HG02852 (cell line): ENCODE measurements around the gene LNP1.

Experiments
- ATAC-seq: cut with Tn5 transposase; IDR thresholded peaks from one replicate; pipeline ENCODE4 v1.9.1; 2021; ENCODE audit warnings: mild to moderate bottlenecking, moderate library complexity; ENCODE audit not compliant: unreplicated experiment

LNP1 gene

GRCh38 chr3:100399341-100400071, 1.8 kb upstream of the LNP1 start:
- no peak for ATAC-seq

DNA sequence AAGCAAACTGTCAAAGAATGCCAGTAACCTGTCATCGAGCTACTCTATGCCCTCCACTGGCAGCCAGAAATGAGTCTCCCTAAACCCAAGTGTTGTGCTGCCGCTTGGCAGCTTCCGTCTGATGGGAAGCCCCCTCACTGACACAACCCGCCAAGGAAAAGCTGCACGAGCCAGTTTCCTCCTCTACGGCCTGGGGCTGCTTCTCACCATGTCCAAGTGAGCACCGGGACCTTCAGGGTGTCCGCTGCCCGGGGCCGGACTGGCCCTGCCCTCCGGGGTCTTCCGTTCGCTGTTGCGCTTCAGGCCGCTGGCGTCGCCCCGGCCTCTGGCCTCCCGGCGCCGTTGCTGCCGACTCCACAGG, 940 bp upstream of the LNP1 start:
- ATAC-seq = peak; percentile 4

DNA sequence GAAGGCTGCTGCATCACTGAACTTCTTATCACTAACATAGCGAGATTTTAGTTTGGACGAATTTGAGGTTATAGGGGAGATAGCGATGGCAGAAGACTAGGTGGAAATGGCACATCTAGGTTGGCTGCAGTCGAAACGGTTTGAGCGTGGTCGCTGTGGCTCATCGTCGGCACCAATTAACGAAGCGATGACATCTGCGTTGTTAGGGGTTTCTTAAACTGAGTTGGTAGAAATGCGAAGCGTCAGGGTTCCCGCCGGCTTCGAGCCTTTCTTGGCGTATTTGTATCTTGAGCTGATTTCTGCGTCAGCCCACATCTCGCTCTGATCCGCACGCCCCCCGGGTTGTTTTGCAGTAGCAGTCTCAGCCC, 319 bp downstream of the LNP1 start:
- peak; percentile 8 for ATAC-seq

GRCh38 chr3:100402256-100402655, 917 bp downstream of the LNP1 start:
- no peak for ATAC-seq

DNA sequence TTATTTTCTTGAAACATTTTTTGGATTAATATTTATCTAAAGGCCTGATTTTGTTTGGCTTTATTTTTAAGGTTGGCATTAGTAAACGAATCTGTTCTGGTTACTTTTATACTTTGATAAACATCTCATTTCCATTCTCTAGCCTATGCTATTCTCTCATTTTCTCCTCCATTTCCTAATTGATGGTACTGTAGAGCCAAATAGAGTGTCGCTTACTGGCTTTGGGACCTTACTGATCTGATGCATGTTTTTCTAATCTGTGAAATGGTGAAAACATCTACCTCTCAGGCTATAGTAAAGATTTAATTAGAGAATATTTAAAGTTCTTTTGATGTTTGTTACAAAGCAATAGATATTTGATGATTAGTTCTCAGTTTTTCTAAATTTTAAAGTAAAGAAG, 1.6 kb downstream of the LNP1 start:
- no peak for ATAC-seq

DNA sequence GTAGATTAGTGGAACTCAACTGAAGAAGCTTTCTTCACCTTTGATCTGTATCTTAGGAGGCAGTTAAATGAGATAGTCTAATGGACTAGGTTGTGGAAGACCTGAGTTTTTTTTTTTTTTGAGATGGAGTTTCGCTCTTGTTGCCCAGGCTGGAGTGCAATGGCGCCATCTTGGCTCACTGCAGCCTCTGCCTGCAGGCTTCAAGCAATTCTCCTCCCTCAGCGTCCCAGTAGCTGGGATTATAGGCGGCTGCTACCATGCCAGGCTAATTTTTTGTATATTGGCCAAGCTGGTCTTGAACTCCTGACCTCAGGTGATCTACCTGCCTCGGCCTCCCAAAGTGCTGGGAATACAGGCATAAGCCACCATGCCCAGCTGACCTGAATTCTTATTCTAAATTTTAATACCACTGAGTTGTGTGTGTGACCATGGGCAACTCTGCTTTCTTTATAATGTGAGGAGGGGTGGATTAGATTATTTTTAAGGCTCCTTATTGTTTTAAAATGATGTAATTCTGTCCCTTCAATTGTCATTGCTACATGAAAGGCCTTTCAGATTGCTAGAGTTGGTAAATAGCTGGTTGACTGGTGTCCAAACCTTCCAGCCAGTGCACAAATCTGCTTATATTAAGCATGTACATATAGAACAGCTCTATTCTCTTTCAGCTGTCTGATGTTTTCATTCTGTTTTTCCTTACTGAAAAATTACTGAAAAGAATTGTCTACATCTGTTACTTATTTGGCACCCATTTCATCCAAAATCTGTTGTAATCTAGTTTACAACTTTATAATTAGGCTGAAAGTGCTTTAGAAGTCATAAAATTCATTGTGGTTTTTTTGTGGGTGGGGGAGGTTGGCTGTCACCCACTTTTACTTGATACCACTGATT, 2.3 kb downstream of the LNP1 start:
- no peak for ATAC-seq

DNA sequence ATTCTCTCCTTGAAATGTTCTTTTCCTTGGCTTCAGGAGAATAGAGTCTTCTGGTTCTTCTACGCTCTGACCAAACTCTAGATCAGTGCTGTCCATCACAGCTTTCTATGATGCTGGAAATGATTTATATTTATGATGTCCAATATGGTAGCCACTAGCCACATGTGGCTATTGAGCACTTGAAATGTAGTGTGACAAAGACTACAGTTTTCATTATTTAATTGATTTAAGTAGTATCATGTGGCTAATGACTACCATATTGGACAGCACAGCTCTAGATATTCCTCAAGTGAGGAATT, 2.9 kb downstream of the LNP1 start:
- ATAC-seq = no peak

DNA sequence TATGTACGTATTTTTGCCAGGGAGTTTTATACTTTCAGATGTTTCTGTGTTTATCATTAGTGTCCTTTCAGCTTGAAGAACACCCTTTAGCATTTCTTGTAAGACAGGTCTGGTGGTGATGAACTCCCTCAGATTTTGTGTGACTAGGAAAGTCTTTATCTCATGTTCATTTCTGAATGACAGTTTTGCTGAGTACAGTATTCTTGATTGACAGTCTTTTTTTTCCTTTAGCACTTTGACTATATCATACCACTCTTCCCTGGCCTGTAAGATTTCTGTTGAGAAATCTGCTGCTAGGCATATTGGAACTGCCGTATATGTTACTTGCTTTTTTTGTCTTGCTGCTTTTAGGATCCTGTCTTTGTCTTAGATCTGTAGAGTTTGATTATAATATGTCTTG, 5.8 kb downstream of the LNP1 start:
- ATAC-seq = no peak

- no peak for ATAC-seq
Measured at GRCh38 chr3:100407977-100408532, 6.7 kb downstream of the LNP1 start.

DNA sequence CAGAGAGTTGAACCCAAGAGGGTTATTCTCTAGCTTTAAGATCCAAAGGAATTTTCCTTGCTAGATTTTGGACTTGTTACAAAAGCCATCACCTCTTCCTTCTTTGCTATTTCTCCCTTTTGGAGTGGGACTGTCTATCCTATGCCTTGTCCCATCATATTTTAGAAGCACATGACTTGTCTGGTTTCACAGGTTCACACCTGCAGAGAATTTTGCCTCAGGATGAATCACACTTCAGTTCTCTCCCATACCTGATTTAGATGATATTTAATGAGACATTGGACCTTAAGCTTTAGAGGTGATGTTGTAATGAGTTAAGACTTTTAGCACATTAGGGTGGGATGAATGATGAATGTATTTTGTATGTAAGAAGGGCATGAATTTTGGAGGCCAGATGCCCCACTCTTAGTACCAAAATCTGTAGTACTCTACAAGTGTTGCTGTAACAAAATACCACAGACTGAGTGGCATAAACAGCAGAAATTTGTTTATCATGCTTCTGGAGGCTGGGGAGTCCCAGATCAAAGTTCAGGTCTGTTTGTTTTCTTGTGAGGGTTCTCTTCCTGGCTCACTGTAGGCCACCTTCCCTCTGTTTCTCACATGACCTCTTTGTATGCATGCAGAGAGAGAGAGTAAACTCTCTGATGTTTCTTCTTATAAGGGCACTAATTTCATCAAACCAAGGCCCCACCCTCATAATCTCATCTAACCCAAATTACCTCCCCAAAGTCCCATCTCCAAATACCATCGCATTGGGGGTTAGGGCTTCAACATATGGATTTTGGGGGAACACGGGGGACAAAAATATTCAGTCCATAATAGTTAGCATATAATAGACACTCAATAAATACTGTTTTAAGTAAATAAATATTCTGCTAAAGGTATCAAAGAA, 10.0 kb downstream of the LNP1 start:
- no peak for ATAC-seq

- ATAC-seq = no peak
Measured at GRCh38 chr3:100412912-100413590, 11.7 kb downstream of the LNP1 start.

GRCh38 chr3:100413613-100414012, 12.3 kb downstream of the LNP1 start:
- no peak for ATAC-seq

DNA sequence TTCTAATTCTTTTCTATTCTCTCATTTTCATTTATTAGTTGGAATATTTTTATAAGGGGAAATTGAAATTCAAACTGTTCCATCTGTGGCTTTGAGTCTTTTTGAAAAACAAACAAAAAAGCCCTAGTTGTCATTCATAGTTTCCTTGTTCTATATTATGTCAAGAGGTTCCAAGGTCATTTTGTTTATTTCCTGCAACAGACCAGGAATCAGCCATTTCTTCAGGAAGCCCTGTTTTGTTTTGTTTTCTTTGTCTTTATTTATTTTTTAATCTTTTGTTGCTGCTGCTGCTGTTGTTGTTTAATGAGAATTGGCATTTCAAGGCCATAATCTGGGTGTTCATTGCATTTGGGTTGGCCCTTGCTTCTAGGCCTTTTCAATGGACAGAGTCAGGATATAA, 14.8 kb downstream of the LNP1 start:
- ATAC-seq = no peak

DNA sequence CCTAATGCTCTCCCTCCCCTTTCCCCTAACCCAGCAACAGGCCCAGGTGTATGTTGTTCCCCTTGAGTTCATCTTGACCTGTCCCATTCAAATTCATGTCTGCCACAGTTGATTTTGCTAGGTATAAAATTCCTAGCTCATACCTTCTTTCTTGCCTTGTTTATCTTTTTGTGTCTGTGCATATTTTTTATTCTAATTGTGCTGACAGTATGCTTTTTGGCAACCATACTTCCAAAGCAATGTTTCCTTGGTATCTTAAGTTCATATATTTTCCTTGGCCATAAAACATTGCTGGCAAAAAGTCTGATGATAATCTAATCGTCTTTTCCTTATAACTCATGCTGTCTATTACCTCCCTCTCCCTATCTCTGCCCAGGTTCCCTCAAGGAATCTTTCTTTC, 15.5 kb downstream of the LNP1 start:
- no peak for ATAC-seq

GRCh38 chr3:100419406-100419805, 18.1 kb downstream of the LNP1 start:
- ATAC-seq = no peak

- ATAC-seq = no peak
Measured at GRCh38 chr3:100420885-100421284, 19.5 kb downstream of the LNP1 start.

- ATAC-seq = no peak
Measured at GRCh38 chr3:100423611-100424010, 22.3 kb downstream of the LNP1 start.

DNA sequence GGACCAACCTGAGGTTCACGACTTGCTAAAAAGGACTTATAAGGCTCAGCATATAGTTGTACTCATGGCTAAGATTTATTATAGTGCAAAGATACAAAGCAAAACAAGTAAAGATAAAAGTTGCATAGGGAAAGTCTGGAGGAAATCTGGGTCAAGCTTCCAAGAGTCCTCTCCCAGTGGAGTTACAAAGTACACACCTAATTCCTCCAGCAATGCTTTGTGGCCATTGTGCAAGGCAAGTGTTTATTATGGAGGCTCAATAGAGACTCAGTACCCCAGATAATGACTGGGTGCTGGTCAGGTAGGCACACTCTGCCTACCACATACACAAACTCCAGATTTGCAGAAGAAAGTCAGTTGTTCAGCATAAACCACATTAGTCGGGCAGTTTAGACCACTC, 22.9 kb downstream of the LNP1 start:
- no peak for ATAC-seq

DNA sequence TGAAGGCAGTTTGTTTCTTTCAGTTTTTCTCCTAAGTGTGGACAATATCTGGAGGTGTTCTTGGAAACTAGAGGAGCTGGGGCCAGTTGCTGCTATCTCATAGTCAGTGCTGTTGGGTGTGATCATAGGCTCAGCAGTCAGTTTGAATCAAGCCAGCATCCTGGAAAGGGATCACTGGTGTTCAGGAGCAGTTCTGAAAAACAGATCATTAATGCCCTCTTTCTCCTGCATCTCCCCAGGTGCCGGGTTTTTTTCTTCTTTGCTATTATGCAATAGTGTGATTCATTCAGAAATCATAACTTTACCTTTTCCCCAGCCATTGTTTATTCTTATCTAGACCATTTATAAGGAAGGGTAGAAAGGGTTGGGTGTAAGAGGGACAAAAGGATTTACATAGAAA, 24.0 kb downstream of the LNP1 start:
- ATAC-seq = no peak

DNA sequence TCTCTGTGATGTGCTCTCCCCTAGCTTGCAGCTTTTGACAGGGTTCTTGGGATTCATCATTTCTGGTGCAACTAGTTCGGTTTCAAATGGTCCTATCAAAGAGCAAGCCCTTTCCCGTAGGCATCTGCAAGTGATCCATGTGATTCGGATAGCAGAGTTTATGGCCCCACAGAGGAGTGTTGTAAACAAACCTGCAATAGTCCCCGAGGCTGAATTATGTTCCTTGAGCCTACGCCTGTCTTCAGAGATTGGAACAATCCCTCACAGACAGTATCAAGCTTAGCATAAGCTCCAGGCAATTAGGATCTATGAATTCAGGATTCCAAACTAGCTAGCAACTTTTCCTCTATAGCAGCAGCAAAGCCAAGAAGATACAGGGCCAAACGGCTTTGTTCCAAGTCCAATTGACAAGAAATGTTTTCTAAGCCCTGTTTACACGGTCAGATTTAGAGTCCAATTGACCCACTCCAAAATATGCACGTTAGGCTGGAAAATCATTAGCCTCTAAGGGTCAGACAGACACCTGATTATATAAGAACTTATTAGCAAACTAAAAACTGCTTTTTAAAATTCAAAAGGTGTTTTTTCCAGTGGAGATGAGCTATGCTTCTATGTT, 24.8 kb downstream of the LNP1 start:
- ATAC-seq = no peak
